Measurements from ENCODE around the gene MID1.

Gene MID1

GRCh38 chrX:10574663-10575062, 45.7 kb downstream of the MID1 start:
- Mint-ChIP-seq H3K9me3 (peaks cover 51% of the 10 kb centered on the region), H3K27ac (no peak overlapping the region), H3K4me1 (peaks cover 29% of the 10 kb centered on the region), H3K4me3 (no peak overlapping the region), H3K27me3 (ENCODE audit: low read depth, poor library complexity) (no peaks in the 10 kb centered on the region), H3K36me3 (ENCODE audit: low read depth) (peaks cover 36% of the 10 kb centered on the region)
- DNase-seq = no peak
- no peak for TF ChIP-seq CTCF (IDR thresholded peaks at IDR 0.05)

- no peak for TF ChIP-seq CTCF (IDR thresholded peaks at IDR 0.05)
- Mint-ChIP-seq H3K27ac (no peak overlapping the region), H3K4me1 (peaks cover 32% of the 10 kb centered on the region), H3K27me3 (ENCODE audit: low read depth, poor library complexity) (no peaks in the 10 kb centered on the region), H3K4me3 (no peak overlapping the region), H3K36me3 (ENCODE audit: low read depth) (peaks cover 48% of the 10 kb centered on the region), H3K9me3 (peaks cover 66% of the 10 kb centered on the region)
- no peak for DNase-seq
Measured at GRCh38 chrX:10571260-10571659, 49.1 kb downstream of the MID1 start.

- Mint-ChIP-seq H3K27ac (peak overlapping the region; percentile 65), H3K27me3 (ENCODE audit: low read depth, poor library complexity) (no peaks in the 10 kb centered on the region), H3K36me3 (ENCODE audit: low read depth) (peaks cover 51% of the 10 kb centered on the region), H3K9me3 (peaks cover 64% of the 10 kb centered on the region), H3K4me3 (no peak overlapping the region), H3K4me1 (peaks cover 35% of the 10 kb centered on the region)
- TF ChIP-seq CTCF (IDR thresholded peaks at IDR 0.05) = no peak
- DNase-seq = no peak
Measured at GRCh38 chrX:10570601-10571000, 49.8 kb downstream of the MID1 start.

GRCh38 chrX:10569946-10570345, 50.4 kb downstream of the MID1 start:
- H3K4me1 Mint-ChIP-seq = peaks cover 40% of the 10 kb centered on the region
- no peaks in the 10 kb centered on the region for H3K27me3 Mint-ChIP-seq (ENCODE audit: low read depth, poor library complexity)
- H3K36me3 Mint-ChIP-seq (ENCODE audit: low read depth) = peaks cover 46% of the 10 kb centered on the region
- no peak overlapping the region for H3K4me3 Mint-ChIP-seq
- no peak for TF ChIP-seq CTCF (IDR thresholded peaks at IDR 0.05)
- DNase-seq = no peak
- H3K27ac Mint-ChIP-seq = peak overlapping the region; percentile 65
- peaks cover 58% of the 10 kb centered on the region for H3K9me3 Mint-ChIP-seq

GRCh38 chrX:10568428-10568827, 52.0 kb downstream of the MID1 start:
- Mint-ChIP-seq H3K4me3 (no peak overlapping the region), H3K4me1 (peaks cover 42% of the 10 kb centered on the region), H3K27ac (no peak overlapping the region), H3K36me3 (ENCODE audit: low read depth) (peaks cover 32% of the 10 kb centered on the region), H3K27me3 (ENCODE audit: low read depth, poor library complexity) (no peaks in the 10 kb centered on the region), H3K9me3 (peaks cover 43% of the 10 kb centered on the region)
- DNase-seq = no peak
- TF ChIP-seq CTCF (IDR thresholded peaks at IDR 0.05) = no peak

- no peaks in the 10 kb centered on the region for H3K27me3 Mint-ChIP-seq (ENCODE audit: low read depth, poor library complexity)
- no peak for TF ChIP-seq CTCF (IDR thresholded peaks at IDR 0.05)
- H3K36me3 Mint-ChIP-seq (ENCODE audit: low read depth) = peaks cover 28% of the 10 kb centered on the region
- no peak overlapping the region for H3K4me3 Mint-ChIP-seq
- H3K4me1 Mint-ChIP-seq = peaks cover 42% of the 10 kb centered on the region
- no peak for DNase-seq
- peaks cover 33% of the 10 kb centered on the region for H3K9me3 Mint-ChIP-seq
- peak overlapping the region; percentile 57 for H3K27ac Mint-ChIP-seq
Measured at GRCh38 chrX:10567136-10567535, 53.2 kb downstream of the MID1 start.

All from nephron progenitor cell (in vitro differentiated cells).